Neural progenitor cell (in vitro differentiated cells): Measurements from ENCODE around the gene GRP.

Experiments used
- EZH2phosphoT487 ChIP-seq: fragments of 200-600 bp; sonication (generic); IDR thresholded peaks from 2 replicates; pipeline ENCODE4 v1.6.1; 2017; ENCODE audit warnings: antibody characterized with exemption
- TF ChIP-seq, protein P1 (sequence below): fragments of 200-600 bp; sonication (generic); IDR thresholded peaks from 2 replicates; pipeline ENCODE4 v1.5.1; 2017; ENCODE audit warnings: antibody characterized with exemption, mild to moderate bottlenecking

GRCh38 chr18:59265246-59265973 lies 45.5 kb downstream of the GRP start:
- TF ChIP-seq, protein P1, sequence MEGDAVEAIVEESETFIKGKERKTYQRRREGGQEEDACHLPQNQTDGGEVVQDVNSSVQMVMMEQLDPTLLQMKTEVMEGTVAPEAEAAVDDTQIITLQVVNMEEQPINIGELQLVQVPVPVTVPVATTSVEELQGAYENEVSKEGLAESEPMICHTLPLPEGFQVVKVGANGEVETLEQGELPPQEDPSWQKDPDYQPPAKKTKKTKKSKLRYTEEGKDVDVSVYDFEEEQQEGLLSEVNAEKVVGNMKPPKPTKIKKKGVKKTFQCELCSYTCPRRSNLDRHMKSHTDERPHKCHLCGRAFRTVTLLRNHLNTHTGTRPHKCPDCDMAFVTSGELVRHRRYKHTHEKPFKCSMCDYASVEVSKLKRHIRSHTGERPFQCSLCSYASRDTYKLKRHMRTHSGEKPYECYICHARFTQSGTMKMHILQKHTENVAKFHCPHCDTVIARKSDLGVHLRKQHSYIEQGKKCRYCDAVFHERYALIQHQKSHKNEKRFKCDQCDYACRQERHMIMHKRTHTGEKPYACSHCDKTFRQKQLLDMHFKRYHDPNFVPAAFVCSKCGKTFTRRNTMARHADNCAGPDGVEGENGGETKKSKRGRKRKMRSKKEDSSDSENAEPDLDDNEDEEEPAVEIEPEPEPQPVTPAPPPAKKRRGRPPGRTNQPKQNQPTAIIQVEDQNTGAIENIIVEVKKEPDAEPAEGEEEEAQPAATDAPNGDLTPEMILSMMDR = no peak
- TF ChIP-seq EZH2phosphoT487 = no peak
